NCI-H2171 (cell line): ENCODE measurements around the gene ATXN2L.
"Not testable (repeated sequence)": the region's sequence is repeated elsewhere in the genome, so short reads cannot be mapped to it uniquely, and the experiment has no call there.

Experiments
- DNase-seq: peaks from one replicate; lab custom pipeline; 2025; lab: John Stamatoyannopoulos, UW

The ATXN2L gene

DNA sequence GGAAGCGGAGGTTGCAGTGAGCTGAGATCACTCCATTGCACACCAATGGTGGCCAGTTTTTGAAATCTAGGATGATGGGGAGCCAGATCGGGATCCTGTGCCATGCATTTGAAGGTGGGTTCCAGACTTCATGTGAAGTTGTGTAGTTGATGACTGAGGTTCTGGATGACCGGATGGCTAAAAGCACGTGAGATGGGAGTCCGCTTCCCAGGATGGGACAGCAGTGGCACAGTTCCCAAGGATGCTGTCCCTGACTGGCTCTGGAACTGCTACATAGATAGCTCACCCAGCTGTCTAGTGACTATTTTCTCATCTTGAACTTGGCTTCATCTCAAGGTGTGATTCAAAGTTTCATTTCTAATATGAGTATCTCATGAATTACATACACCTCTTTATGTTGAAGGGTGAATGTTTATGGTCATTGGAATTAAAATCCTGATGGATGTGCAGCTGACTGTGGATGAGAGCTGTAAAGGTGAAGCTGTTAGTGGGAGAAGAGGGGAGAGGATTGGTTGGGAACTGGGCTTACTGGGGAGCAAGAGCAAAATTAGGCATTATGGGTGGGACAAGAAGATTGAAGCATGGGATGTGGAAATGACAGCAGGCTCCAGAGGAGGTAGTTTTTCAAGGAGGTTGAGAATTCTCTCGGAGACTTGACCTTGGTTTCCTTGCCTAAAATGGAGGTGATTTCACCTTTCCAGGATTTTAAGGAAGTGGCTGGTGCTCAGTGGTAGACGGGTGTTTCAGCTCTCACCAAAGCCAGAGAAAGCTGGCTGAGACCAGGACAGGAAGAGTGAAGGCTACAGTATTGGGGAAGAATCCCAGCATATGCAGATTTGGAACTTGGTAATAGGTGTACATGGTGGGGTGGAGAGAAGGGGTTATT lies 15.1 kb downstream of the ATXN2L start:
- no peak for DNase-seq

DNA sequence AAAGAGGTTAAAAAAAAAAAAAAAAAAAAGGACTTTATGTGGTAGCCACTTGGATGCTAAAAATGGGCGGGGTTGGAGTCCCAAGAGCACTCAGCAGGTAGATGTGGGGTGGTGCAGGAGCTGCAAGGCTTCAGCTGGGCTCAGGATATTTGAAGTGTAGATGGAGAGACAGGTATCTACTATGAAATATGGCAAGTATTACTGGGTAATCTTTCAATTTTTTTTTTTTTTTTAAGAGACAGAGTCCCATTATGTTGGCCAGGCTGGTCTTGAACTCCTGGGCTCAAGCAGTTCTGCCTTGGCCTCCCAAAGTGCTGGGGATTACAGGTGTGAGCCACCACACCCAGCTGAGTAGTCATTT lies 15.7 kb downstream of the ATXN2L start:
- DNase-seq = no peak

DNA sequence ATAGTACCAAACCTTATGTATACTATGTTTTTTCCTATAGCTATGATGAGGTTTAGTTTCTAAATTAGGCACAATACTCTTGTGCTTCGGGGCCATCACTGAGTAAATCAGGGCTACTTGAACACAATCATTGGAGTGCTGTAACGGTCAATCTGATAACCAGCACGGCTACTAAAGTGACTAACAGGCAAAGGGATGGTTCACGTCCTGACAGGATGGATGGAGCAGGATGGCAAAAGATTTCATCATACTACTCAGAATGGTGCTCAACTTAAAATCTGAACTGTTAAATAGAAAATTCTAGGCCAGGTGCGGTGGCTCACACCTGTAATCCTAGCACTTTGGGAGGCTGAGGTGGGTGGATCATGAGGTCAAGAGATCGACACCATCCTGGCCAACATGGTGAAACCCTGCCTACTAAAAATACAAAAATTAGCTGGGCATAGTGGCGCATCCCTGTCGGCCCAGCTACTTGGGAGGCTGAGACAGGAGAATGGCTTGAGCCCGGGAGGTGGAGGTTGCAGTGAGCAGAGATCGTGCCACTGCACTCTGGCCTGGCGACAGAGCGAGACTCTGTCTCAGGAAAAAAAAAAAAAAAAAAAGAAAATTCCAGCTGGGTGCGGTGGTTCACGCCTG lies 16.3 kb downstream of the ATXN2L start:
- DNase-seq = no peak

DNA sequence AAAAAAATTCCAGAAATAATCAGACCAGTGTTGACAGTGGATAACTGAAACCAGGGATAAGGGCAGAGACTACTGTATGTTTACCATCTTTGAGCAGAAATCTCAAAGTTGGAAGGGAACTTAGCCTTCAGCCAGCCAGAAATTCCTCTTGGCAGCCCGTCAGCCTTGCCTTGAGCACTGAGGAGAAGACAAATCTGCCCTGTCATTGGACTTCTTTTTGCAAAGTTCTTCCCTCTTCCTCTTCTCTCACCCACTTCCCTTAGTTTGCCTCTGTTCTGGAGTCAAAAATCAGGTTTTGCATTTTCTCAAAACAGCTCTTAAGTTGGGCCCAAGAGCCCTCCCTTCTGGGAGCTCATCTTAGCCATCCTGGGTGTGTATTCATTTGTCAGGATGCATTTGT lies 17.1 kb downstream of the ATXN2L start:
- DNase-seq = no peak

DNA sequence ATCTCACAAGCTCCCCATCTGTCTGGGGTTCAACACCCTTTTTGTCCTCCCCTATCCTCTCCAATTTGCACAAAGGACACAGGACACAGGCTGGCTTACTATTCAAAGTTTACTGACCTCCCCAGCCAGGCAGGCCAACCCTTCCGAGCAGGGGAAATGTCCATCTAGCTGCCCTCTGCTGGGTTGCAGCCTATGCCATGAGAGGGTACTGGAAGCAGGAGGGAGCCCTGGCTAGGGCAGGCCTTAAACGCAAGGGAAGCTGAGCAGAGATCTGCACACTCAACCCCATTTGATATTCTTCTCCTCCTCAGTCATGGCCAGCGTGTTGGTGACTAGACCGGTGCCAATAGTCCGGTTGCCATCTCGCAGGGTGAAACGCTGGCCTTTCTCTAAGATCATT lies 19.9 kb downstream of the ATXN2L start:
- no peak for DNase-seq

DNA sequence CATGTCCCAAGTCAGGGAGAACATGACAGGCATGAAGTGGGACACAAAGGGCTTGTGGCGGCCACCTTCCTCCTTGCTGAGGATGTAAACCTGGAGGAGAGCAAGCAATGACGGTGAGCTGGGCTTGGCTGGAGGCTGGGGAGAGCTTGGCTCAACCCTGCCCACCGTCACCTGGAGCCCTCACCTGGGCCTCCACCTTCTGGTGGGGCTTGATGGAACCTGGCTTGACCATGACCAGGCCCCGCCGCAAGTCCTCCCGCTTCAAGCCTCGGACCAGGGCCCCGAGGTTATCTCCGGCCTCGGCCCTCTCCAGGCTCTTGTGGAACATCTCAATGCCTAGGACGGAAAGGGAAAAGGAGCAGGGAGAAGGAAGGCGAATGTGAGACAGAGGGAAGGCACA lies 21.0 kb downstream of the ATXN2L start:
- DNase-seq = no peak

DNA sequence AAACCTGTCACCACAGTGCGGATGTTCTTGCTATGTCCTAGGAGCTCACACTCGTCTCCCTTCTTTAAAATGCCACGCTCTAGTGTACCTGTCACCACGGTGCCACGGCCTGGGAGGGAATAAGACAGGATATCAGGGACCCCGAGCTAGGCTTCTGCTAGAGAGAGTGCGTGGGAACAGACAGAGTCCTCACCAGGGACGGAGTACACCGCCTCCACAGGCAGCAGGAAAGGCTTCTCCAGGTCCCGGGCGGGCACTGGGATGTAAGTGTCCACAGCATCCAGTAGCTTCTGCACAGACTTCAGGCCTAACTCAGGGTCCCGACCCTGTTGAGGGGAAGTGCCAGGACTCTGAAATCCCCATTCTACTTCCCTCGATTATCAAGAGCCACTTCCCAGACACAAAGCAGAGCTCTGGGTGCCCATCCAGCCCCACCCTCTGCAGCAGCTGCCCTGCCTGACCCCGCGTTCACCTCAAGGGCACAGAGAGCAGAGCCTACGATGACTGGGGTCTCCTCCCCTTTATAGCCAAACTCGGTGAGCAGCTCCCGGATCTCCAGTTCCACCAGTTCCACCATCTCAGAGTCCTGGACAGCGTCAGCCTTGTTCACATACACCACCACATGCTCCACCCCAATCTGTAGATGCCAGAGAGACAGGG lies 21.6 kb downstream of the ATXN2L start:
- DNase-seq = no peak

DNA sequence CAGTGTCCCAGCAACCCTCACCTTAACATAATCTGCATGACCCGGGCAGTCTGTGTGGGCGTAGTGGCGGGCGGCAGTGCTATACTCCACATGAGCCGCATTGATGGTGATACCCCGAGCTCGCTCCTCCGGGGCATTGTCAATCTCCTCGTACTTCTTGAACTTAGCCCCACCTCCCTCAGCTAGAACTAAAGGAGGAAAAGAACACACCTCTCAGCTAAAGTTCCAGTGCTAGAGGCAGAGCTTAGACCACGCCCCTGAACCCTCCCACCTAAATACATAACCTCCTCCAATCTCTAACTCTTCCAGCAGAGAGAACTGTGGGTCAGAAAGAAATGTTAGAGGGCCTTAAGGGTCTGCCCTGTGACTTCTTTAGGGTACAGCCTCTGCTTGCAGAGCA lies 22.5 kb downstream of the ATXN2L start:
- DNase-seq = no peak

DNA sequence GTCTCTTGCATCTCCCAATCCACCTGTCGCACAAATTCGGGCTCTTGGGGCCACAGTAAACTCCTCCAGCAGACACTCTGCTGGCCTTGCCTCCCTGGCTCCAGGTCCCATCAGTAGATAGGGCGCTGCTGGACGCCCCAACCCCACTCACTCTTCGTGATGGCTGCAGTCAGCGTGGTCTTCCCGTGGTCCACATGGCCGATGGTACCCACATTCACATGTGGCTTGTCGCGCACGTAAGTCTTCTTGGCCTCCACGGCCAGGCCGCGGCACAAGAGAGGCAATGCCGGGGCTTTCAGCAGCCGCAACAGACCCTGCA lies 22.9 kb downstream of the ATXN2L start:
- no peak for DNase-seq

DNA sequence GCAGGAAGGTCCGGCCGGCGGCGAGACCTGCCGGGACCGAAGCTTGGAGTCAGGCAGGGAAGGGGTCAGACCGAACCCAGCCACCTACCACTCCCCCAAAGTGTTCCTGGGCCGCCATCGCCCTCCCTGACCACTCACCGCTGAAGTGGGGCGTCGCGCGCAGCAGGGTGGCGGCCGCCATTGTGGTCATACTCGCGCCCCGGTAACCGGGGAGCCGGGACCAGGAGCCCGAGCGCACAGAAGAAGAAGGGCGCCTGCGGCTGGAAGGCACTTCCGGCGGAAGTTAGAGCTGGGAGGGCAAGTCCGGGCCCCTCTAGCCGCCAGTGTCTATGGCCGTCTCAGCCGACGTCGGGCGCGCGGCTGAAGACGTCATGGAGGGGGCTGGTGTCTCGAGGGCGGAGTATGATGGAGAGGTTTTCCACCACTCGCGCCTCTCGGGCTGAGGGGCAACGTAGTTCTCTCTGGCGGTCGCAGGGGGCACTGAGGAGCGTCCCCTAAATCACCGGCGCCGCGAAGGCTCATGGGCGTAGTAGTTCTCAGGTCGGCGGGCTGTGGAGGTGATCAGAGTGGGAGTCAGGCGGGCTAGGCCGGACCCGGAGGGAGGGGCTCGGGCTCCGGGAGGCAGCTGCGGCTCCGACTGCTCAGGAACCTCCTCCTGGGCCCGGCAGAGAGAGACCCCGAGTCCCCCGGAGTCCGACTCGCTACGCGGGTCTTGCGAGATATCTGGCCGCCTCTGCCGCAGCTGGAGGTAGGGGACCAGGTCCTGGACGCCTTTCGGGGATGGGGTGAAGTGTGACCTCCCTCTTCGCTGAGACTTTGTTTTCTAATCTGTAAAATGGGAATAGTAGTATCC lies 23.5 kb downstream of the ATXN2L start, which contains the start of gene TUFM:
Gene TUFM, minus strand, starts transcription at position 269 of the 853 bp plus-strand sequence. Its CDS starts 79 bp downstream, at position 190.
- peak; percentile 98 for DNase-seq

DNA sequence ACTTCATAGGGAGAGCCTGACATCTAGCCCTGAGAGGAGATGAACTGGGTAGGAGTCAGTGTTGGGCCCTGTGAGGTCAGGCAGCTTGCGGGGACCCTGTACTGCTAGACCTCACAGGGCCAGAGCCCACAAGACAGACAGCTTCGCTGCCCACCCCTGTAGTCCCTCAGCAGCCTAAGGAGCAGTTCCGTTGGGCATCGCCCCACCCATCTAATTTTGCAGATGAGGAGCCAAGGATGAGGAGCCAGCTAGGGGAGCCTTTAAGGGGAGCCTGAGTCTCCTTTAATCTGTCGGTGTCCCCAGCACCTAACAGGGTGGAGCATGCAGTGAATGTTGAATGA lies 24.1 kb downstream of the ATXN2L start:
- DNase-seq = no peak

DNA sequence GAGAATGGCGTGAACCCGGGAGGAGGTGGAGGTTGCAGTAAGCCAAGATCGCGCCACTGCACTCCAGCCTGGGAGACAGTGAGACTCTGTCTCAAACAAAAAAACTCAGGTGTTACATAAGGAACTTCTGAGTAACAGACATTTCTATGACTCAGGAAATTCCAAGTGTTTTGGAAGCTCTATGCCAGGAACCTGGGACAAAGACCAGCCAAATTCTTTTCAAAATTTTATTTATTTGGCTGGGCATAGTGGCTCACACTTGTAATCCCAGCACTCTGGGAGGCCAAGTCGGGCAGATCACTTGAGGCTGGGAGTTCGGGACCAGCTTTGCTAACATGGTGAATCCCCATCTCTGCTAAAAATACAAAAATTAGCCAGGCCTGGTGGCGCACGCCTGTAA lies 35.6 kb downstream of the ATXN2L start:
- no peak for DNase-seq

DNA sequence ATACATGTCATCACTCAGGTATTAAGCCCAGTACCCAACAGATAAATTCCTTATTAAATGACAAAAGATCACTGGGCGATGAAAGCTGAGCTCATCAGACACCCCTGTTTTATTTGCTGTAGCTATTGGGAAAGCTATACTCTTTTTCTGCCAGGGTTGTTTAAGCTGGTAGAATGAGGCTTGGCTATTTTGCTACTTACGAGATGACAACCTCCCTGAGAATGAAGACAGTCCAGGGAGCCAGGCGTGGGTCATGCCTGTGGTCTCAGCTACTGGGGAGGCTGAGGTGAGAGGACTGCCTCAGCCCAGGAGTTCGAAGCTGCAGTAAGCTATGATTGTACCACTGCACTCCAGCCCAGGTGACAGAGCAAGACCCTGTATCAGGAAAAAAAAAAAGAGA lies 36.5 kb downstream of the ATXN2L start:
- no peak for DNase-seq

DNA sequence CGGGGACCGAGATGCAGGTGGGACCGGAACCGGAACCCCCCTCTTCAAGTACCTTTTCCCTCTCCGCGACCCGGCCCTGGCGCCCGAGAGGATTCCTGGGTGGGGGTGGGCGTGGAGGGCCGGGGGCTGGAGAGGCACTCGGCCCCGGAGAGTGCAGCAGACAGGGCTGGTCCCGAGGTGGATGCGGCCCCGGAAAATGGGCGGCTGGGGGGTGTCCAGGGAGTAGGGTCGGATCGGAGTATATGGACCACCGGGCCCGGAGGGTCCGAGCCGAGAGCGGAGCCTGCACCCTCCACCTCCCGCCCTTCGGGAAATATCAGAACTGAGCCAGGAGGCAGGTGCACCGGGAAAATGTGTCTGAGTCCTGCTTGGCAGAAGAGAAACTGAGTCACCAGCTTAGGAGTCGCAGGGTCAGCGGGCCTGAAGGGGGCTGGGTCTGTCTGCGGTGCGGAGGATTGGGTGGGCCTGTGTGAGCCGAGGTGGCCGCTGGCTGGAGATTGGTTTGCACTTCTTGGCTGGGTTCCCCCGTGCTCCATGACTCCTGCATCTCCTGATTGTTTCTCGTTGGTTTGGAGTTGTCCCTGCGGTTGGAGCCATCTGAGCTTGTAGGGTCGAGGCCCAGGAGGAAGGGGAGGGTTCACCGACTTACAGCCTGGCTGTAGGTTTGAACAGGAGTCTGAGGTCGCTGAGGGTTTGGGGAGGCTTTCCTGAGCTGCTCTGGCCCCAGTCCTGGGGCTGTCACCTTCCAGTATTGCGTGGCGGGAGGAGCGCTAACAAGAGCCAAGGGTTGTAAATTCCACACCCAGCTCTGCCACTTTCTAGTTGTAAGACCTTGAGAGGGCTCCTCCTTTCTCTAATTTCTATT lies 41.4 kb downstream of the ATXN2L start:
- DNase-seq = no peak

DNA sequence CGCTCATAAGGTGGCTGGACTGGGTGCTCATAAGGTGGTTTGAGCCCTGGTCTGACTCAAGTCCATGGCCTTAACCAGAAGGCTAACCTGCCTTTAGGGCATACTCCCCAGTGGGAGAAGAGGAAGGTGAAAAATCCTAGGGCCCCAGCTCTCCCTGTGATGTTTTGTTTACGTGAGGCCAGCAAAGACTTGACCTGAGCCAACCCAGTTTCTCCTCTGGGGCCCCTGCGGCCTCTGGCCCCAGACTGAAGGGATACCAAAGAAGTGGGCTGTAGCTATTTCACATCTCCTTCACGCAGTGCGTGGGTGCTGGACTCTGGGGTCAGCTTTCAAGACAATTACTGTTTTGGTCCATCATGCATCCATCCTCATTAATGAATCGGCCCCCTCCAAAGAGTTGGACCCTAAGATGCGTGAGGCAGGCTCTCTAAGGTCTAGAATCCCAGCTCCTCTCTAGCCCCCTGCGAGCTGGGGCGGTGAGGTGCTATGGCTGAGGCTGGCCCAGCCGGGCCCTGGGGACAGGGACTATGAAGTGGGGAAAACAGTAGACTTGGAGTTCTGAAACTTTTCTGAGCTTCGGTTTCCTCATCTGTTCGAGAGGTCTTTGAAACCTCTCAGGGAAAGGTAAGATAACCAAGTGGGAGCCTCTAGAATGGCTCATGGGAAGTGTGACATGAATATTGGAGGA lies 42.3 kb downstream of the ATXN2L start:
- no peak for DNase-seq

DNA sequence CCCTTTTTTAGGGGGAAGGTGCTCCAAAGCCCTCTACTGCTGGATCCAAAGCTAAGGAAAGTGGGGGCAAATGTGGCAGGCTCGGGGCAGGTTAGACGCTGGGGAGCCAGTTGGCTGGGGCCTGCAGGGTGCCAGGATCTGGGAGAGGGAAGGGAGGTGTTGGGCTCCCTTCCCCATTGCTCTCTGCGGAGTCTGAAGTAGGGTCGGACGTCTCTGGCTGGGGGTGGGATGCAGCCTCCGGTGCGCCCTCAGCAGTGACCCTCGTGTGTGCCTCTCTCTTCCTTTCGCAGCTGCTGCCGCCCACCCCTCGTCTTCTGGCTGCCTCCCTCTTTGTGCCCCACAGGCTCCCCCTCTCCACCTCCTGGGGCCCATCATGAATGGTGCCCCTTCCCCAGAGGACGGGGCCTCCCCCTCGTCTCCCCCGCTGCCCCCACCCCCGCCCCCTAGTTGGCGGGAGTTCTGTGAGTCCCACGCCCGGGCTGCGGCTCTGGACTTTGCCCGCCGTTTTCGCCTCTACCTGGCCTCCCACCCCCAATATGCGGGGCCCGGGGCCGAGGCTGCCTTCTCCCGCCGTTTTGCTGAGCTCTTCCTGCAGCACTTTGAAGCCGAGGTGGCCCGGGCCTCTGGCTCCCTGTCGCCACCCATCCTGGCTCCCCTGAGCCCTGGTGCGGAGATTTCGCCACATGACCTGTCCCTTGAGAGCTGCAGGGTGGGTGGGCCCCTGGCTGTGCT lies 43.1 kb downstream of the ATXN2L start:
- no peak for DNase-seq

DNA sequence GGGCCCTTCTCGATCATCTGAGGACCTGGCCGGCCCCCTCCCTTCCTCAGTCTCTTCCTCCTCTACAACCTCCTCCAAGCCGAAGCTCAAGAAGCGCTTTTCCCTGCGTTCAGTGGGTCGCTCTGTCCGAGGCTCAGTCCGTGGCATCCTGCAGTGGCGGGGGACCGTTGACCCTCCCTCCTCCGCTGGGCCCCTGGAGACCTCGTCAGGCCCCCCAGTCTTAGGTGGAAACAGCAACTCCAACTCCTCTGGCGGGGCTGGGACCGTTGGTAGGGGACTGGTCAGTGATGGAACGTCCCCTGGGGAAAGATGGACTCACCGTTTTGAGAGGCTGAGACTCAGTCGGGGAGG lies 43.6 kb downstream of the ATXN2L start:
- DNase-seq = no peak

DNA sequence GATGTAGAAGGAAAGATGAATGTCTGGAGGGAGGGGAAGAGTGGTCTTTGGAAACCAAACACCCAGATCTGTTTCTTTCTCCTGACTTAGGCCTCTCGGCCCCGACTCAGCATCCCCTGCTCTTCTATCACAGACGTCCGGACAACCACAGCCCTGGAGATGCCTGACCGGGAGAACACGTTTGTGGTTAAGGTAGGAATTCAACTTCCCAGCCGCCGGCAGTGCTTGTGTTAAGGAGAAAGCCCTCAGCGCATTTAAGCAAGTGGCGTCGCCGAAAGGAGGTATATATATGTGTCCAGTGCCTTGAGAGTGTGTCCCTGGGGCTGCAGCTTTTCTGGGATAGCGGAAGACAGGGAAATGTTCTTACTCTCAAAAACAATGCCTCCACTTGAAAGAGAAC lies 44.4 kb downstream of the ATXN2L start:
- no peak for DNase-seq

DNA sequence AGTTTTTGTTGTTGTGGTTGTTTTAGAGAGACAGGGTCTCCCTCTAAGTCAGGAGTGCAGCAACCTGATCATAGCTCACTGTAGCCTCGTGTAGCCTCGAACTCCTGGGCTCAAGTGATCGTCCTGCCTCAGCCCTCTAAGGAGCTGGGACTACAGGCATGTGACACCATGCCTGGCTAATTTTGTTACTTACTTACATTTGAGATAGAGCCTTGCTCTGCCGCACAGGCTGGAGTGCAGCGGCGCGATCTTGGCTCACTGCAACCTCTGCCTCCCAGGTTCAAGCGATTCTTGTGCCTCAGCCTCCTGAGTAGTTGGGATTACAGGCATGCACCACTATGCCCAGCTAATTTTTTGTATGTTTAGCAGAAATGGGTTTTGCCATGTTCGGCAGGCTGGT lies 44.8 kb downstream of the ATXN2L start:
- not testable (repeated sequence) for DNase-seq

DNA sequence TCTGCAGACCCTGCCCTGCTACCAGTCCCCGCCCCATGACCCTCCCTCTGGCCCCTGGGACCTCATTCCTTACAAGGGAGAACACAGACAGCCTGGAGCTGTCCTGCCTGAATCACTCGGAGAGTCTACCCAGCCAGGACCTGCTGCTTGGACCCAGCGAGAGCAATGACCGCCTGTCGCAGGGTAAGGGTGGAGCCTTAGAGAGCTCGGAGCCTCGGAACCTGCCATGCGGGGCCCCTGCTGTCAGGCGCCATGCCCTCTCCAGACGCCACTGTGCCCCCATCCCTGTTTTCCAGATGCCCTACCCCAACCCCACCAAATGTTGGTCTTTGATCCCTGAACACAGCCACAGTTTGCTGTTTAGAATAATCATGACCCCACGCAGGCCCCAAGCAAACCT lies 46.4 kb downstream of the ATXN2L start:
- no peak for DNase-seq
